RWPE2 (cell line): ENCODE data around the gene ZNF141.
"Not testable (repeated sequence)": the region's sequence is repeated elsewhere in the genome, so short reads cannot be mapped to it uniquely, and the experiment has no call there.

ENCODE experiments used
- ATAC-seq: fragments of 200-7000 bp; cut with Tn5 transposase; 3 replicates; pipeline ENCODE4 v1.9.1; 2021; ENCODE audit warnings: low read depth
- DNase-seq: peaks from one replicate; pipeline ENCODE4 v3.0.0-alpha.2; 2020; ENCODE audit warnings: low spot score
- H3K27ac ChIP-seq: fragments of 450-650 bp; 2 replicates; pipeline ENCODE4 v1.5.1; 2017; ENCODE audit warnings: mild to moderate bottlenecking; ENCODE audit not compliant: poor library complexity, severe bottlenecking
- H3K27me3 ChIP-seq: fragments of 250-450 bp; sonication (Bioruptor Pico); 2 replicates; pipeline ENCODE4 v1.5.1; 2021; ENCODE audit warnings: mild to moderate bottlenecking, moderate library complexity; ENCODE audit not compliant: insufficient read depth, poor library complexity, severe bottlenecking
- H3K36me3 ChIP-seq: fragments of 250-450 bp; sonication (Bioruptor Pico); 2 replicates; pipeline ENCODE4 v1.5.1; 2020; ENCODE audit warnings: low read depth, mild to moderate bottlenecking, moderate library complexity
- H3K4me1 ChIP-seq: fragments of 250-450 bp; sonication (Bioruptor Pico); 2 replicates; pipeline ENCODE4 v1.5.1; 2021; ENCODE audit warnings: mild to moderate bottlenecking, moderate library complexity; ENCODE audit not compliant: insufficient read depth, poor library complexity, severe bottlenecking
- H3K4me3 ChIP-seq: fragments of 250-450 bp; sonication (Bioruptor Pico); 2 replicates; pipeline ENCODE4 v1.5.1; 2021; ENCODE audit warnings: mild to moderate bottlenecking, moderate library complexity; ENCODE audit not compliant: severe bottlenecking
- H3K9me3 ChIP-seq: fragments of 250-450 bp; sonication (Bioruptor Pico); 2 replicates; pipeline ENCODE4 v1.5.1; 2021; ENCODE audit warnings: mild to moderate bottlenecking, moderate library complexity; ENCODE audit not compliant: severe bottlenecking
- CTCF ChIP-seq: fragments of 450-650 bp; IDR thresholded peaks from one replicate; pipeline ENCODE4 v1.5.1; 2017; ENCODE audit warnings: mild to moderate bottlenecking, moderate library complexity; ENCODE audit not compliant: poor library complexity, severe bottlenecking

Gene ZNF141

GRCh38 chr4:337143-337931, at the start of gene ZNF141:
Gene ZNF141 (plus strand): TSS chr4:337814. CDS start chr4:337984, 170 bp downstream.
- peaks cover 20% of the 10 kb centered on the region for H3K9me3 ChIP-seq
- H3K36me3 ChIP-seq, result peaks cover 35% of the 10 kb centered on the region
- no peaks in the 10 kb centered on the region for H3K27me3 ChIP-seq
- TF ChIP-seq CTCF, result no peak
- peak within 1 kb of the TSS; percentile 89 for H3K4me3 ChIP-seq
- ATAC-seq, result peak; percentile 96
- peak within 1 kb of the TSS; percentile 55 for H3K27ac ChIP-seq
- DNase-seq, result peak; percentile 96
- H3K4me1 ChIP-seq, result no peaks in the 10 kb centered on the region

- DNase-seq (no peak), ATAC-seq (no peak)
- no peak overlapping the region for H3K4me3 ChIP-seq
- no peak overlapping the region for H3K27ac ChIP-seq
- no peaks in the 10 kb centered on the region for H3K27me3 ChIP-seq
- H3K4me1 ChIP-seq, result no peaks in the 10 kb centered on the region
- no peak for TF ChIP-seq CTCF
- H3K9me3 ChIP-seq, result peaks cover 17% of the 10 kb centered on the region
- peaks cover 3% of the 10 kb centered on the region; the same call in 1 of the 2 replicates for H3K36me3 ChIP-seq
These were observed 48.7 kb upstream of the ZNF141 start for GRCh38 chr4:288891-289290.

- no peak for TF ChIP-seq CTCF
- no peak for DNase-seq
- no peak for ATAC-seq
- Histone ChIP-seq H3K9me3 (peaks cover 20% of the 10 kb centered on the region), H3K4me1 (no peaks in the 10 kb centered on the region), H3K27me3 (no peaks in the 10 kb centered on the region), H3K4me3 (no peak overlapping the region), H3K36me3 (peaks cover 3% of the 10 kb centered on the region; the same call in 1 of the 2 replicates), H3K27ac (no peak overlapping the region)
These were observed 42.9 kb upstream of the ZNF141 start for GRCh38 chr4:294732-295131.

GRCh38 chr4:302381-302780, 35.2 kb upstream of the ZNF141 start:
- no peak for TF ChIP-seq CTCF
- Histone ChIP-seq H3K4me3 (no peak overlapping the region), H3K4me1 (peaks cover 5% of the 10 kb centered on the region), H3K27me3 (no peaks in the 10 kb centered on the region), H3K27ac (no peak overlapping the region), H3K36me3 (0 out of 2 replicates have a peak, but pooled peaks cover 4% of the 10 kb centered on the region), H3K9me3 (peaks cover 14% of the 10 kb centered on the region)
- ATAC-seq (no peak), DNase-seq (no peak)

GRCh38 chr4:304516-304915, 33.1 kb upstream of the ZNF141 start:
- ATAC-seq, H3K4me1 ChIP-seq, H3K27me3 ChIP-seq, DNase-seq, H3K36me3 ChIP-seq, H3K9me3 ChIP-seq: not testable (repeated sequence)
- Histone ChIP-seq H3K4me3 (peak overlapping the region; percentile 57), H3K27ac (peak overlapping the region; percentile 23)
